HG03139 (cell line): ENCODE measurements around the gene EPB41.
"Not testable (repeated sequence)": the region's sequence is repeated elsewhere in the genome, so short reads cannot be mapped to it uniquely, and the experiment has no call there.

Experiments used
- ATAC-seq: cut with Tn5 transposase; IDR thresholded peaks from one replicate; pipeline ENCODE4 v1.9.1; 2021; ENCODE audit not compliant: unreplicated experiment

The EPB41 gene

DNA sequence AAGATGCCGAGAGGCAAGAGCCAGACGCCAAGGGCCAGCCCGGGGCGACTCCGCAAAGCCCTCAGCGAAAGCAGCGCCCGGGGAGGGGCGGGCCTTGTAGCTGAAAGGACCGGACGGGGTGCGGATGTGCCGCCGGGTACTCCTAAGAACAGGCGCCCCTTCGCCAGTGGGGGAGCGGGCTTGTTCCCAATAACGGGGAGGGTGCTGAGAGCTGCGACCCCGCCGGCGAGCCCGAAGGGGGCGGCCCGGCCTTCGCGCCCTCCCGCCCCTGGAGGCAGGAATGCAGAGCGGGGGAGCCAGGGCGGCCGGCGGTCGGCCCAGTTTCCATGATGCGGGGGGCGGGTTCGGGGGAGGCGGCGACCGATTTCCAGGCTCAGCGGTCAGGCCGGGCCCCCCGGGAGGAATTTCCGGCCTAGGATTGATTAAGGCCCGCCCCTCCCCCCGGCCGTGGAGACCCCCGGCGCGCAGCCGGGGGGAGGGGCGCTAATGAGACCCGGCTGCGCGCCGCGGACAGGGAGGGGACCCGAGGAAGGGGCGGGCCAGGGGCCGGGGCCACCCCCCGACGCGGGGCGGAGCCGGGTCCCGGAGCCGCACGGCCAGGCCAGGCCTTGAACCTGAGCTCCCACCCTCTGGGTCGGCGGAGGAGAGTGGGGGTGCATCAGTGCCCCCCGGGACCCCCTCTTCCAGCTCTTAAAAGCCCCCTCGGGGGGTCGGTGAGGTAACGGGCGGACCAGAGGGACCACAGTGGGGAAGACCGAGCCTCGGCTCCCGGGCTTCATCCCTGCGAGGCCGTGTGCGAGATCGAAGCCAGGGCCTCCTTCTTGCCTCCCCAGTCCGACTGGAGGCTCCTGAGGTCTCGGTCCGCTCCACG lies 210.2 kb downstream of the EPB41 start:
- ATAC-seq, result no peak

DNA sequence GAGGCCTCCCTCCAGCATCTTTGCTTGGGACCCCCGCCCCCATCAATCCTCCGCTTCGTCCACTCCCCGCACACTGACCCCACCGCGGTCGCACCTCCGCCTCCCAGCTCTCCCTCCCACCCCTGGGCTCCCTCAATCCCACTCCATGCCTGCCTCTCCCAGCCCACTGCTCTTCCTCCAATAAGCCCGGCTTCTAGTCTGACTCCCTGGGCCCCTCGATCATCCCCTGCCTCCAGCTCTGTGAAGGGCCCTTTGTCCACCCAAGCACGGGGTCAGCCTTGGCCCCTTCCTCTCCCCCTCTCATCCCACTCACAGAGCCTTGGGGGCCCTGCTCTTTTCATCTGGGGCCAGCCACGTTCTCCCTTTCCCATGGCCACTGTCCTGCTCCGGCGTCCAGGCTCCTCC lies 210.9 kb downstream of the EPB41 start:
- no peak for ATAC-seq

DNA sequence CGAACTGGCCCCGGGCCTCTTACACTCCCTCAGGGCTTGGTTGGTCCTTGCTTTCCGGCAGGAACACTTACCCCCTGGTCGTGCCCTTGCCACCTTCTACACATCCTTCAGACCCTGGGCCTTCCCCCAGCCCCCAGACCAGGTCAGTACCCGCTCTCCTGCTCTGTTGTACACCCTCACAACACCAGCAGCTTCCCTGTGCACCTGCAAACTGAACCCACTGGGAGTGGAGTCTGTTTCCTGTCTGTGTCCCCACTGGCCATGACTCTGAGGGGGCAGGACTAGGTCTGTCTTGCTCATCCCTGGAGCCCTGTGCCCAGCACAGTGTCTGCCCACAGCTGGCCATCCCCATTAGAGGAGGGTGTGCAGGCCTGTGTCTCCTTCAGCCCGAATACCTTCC lies 211.4 kb downstream of the EPB41 start:
- no peak for ATAC-seq

DNA sequence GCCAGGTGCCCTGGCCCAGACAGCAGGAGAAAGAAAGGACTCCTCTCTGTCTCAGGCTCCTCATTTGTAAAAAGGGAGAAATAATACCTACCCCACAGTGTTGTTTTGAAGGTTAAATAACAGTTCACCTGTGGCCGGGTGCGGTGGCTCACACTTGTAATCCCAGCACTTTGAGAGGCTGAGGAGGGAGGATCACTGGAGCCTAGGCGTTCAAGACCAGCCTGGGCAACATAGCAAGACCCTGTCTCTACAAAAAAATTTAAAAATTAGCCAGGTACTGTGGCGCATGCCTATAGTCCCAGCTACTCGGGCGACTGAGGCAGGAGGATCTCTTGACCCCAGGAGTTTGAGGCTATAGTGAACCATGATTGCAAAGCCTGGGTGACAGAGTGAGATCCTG lies 211.8 kb downstream of the EPB41 start:
- ATAC-seq, result no peak

DNA sequence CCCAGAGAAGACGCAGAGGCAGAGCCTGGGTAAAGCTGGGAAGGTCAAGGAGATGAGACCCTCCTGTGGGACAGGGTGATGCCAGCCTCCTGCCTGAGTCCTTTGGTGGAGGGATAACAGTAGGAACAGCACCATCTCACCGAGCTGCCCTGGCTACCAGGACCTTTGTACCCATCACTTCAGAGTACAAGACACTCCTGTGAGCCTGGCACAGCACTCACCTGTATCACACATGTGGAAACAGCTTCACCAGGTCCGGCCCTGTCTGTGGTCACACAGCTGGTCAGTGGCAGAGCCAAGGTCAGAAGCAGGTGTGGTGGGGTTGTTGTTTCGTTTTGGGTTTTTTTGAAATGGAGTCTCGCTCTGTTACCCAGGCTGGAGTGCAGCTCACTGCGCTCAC lies 214.4 kb downstream of the EPB41 start:
- ATAC-seq, result no peak

DNA sequence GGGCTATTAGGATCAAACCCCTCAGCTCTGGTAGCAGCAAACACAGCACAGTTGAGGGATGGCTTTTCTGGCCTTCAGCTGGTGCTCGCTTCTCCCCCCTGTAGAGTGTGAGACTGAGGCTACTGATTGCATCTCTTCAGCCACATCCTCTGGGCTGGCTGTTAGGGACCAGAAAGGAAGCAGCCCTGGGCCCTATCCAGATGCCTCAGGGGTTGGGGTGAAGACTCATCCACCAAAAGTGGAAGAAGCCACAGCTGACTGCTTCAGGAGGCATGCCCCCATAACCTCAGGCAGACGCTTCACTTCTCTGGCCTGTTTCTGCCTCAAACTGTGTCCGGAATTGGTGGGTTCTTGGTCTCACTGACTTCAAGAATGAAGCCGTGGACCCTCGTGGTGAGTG lies 215.5 kb downstream of the EPB41 start:
- ATAC-seq, result no peak

DNA sequence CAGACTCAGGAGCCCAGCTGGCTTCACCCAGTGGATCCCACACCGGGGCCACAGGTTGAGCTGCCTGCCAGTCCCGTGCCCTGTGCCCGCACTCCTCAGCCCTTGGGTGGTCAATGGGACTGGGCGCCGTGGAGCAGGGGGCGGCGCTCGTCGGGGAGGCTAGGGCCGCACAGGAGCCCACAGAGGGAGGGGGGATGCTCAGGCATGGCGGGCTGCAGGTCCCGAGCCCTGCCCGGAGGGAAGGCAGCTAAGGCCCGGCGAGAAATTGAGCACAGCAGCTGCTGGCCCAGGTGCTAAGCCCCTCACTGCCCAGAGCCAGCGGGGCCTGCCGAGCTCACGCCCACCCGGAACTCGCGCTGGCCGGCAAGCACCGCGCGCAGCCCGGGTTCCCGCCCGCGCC lies 216.7 kb downstream of the EPB41 start:
- not testable (repeated sequence) for ATAC-seq

DNA sequence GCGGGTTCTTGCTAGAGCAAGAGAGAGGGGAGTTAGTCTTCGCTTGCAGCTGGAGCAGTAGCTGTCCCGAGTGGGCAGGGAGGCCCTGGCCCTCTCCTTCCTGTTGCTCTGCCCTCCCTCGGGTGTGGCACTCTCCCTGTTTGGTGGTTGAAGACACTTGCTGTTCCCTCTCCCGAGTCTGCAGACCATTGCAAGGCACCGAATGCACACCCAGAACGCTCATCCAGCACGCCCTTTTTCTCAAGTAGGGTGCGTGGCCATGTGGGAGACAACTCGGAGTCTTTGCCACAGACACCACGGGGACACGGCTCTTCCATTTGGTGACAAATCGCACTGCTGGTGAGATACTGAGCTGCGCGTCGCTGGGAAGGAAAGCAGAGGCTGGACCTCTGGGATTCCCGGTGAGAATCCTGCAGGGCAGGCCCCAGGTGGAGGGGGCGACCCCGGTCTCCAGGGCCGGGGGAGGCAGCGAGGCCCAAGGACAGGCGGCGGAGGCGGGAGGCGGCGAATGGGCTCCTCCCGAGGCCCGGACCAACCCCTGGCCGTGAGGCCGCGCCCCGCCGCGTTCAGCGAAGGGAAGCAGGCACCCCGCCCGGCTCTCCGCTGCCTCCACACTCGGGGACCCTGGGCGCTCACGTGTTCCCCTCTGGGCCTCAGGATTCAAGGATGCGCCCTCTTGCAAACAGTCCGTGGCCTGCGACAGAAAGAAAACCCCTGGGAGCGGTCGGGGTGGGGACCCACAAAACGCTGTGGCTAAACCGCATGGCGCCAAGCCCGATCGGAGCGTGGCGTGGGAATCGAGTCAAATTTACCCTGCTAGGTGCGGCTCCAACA lies 219.7 kb downstream of the EPB41 start:
- no peak for ATAC-seq

DNA sequence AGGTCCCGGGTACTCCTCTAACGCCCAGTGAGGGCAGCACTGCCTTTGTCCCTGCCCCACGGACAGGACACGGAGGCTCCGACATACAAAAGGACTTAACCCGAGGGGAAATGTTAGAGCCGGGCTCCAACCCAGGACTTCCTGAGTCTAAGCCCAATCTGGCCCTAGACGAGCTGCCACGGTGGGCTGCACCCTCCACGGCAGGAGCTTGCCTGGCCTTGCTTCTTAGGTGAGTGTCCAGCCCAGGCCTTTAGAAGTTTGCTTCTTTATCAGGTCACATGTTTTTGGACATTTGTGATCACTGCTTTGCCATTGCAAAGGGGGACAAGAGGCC lies 220.3 kb downstream of the EPB41 start:
- ATAC-seq, result no peak

DNA sequence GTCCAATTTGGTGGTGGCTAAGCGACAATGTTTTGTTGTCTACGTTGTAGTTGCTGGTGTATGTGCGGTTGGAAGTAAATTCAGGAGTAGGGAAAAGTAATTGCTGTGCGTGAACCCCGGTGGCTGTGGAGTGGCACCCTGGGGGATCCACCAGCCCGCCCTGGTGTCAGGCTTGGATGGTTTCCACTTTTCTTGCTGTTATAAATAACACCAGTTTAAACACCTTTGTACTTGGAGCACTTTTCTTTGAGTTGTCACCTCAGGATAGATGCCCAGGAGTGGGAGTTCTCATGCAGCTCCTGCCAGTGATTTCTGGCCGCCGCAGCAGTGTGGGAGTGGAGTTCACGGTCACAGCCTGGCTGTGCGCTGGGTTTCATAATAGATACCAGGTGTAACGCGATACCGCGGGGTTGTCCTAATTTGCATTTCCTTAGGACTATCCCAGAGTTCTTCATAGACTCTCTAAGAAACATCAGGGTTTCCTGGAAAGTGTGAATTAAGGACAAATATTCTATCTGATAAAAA lies 222.1 kb downstream of the EPB41 start:
- no peak for ATAC-seq

DNA sequence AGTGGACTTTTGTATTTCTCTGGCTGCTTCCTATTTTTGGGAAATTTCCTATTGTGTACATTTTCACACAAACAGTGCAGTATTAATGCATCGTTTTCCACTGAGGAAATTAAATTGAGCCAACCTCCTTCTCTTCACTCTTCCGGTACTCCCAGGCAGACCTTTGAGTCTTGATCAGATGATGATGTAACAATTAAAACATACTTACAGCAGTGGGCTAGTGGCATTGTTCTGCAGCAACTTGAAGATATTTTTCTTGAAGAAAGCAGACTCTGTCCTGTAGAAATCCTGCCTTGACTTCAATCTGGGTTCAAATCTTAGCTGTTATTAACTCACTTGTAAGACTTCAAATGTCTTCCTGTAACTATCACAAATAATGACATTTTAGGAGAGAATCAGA lies 228.3 kb downstream of the EPB41 start:
- no peak for ATAC-seq

DNA sequence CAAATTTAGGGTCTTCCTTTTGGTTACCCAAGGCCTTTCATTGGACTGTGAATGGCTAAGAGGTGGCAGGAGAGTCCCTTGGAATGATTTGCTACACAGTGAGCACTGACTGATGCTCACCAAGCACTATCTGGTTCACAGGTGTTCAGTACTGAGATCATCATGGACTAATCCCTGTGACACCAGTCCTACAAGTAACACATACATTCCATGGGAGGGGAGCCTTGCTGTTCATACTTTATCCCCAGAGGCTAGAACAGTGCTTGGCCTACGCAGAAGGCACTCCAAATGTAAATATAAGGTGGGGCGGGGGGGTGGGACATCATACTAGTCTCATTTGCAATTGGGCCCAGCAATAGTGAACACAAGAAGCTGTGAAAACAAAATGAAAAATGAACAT lies 229.8 kb downstream of the EPB41 start:
- ATAC-seq, result no peak

DNA sequence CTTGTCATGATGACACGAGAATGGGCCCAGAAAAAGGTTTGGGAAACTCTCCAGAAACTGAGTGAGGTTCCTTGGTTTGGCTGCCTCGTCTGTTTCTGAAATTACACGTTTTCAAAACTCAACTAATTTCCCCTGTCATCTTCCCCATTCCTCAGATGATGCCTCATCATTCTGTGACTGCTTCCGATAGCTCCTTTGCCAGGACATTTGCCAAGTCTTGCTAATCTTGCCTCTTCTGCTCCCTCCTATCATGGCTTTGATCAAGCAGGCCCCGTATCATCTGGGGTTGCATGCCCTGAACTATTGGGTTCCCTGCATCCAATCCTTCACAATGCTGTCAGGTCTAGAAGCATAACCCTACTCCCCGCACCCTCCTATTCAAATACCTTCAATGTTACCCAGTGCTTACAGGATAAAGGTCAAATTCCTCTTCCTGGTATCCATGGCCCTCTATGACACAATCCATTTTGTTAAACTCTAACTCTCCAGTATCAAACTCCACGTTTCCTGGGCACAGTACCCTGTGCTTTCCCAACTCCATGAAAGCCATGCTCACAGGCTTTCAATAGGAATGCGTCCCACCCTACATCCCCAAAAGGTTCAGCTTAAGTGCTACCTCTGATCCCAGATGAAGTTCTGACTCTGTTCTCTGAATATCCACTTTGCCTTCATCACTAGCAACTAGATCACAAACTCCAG lies 231.5 kb downstream of the EPB41 start:
- ATAC-seq, result no peak

DNA sequence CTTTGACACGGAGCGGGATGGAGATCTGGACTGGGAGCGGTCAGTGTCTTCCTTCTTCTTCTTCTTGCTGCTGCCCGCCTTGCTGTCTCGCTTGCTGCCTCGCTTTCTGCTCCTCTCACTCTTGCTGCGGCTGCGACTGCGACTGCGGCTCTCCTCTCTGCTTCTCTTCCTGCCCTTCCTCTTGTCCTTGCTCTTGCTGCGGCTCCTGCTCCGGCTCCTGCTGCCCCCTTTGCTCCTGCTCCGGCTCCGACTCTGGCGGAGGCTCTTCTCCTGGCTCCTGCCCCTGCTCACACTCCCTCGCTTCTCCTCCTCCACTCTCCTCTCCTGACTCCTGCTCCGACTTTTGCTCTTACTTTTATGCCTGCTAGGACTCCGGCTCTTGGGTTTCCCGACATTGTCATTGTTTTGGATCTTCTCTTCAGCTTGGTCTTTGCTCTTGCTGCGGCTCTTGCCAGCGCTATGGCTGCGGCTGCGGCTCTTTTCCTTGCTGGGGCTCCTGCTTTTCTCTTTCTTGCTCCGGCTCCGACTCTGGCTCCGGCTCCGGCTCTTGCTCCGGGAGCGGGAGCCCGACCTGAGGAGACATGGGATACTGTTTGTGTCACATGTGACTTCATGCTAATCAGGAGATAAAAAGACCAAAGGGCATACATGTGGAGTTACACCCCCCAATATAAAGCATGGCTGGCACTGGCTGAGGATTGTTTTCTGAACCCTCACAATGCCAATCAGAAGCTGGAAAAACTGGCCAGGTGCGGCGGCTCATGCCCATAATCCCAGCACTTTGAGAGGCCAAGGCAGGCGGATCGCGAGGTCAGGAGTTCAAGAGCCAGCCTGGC lies 234.5 kb downstream of the EPB41 start:
- no peak for ATAC-seq

DNA sequence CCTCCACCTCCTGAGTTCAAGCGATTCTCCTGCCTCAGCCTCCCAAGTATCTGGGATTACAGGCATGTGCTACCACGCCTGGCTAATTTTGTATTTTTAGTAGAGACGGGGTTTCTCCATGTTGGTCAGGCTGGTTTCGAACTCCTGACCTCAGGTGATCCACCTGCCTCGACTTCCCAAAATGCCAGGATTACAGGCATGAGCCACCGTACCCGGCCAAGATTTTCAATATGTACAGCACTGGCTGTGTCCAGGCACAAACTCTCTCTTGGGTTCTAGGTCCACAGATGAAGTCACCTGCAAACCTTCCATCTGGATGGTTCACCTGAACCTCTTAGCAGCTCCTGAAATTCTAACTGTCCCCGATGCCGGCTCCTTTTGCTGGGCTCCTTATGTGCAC lies 236.0 kb downstream of the EPB41 start:
- ATAC-seq, result not testable (repeated sequence)

DNA sequence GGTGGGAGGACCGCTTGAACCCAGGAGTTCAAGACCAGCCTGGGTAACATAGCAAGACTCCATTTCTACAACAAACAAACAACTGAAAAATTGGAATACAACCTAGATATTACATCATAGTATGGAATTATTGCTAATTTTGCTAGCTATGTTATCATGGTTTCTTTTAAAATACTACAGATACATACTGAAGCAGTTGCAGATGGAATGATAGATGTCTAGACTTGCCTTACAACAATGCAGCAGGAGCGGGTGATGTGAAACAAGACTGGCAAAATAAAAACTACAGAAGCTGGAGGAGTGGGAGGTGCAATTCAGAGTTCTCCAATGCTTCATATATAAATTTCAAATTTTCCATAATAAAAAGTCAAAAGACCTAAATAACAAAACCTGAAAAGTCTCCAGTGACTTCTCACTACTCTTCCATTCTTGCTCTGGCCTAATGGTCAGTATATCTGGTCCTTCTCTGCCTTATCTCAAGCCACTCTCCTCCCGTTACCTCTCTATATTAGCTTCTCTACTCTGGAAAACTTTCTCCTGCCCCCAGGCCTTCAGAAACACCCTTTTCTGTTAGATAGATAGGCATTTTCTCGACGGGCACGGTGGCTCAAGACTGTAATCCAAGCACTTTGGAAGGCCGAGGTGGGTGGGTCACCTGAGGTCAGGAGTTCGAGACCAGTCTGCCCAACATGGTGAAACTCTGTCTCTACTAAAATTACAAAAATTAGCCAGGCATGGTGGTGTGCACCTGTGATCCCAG lies 237.9 kb downstream of the EPB41 start:
- no peak for ATAC-seq

DNA sequence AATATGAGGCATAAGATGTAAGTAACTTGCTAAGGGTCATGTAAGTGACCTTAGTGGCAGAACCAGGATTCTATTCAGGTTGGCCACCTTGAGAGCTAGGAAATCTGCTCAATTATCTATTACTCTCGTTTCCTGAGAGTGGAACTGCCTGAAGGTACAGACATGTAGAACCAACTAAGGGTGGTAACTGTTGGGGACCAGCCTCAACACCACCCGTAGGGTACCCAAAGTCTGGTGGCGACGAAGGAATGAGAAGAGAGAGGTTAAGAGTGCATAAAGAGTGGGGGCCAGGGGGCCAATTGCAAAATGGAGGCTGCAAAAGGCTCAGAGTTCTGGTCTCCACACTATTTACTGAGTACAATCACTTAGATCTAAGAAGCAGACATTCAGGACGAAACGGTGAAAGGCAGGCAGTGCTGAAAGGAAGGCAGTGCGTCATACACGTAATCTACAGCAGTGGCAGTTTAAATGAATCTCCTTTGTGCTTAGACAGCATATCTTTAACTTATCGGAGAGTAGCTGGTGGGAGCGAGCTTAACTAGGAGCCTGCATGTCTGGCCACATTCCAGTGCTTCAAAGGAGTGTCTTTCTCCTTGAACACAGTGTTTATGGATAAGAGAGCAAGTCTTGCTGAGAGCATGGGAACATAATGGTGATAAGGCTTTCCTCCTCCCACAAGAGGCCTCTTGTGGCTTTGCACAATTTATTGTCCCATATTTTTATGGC lies 242.3 kb downstream of the EPB41 start:
- ATAC-seq, result no peak

DNA sequence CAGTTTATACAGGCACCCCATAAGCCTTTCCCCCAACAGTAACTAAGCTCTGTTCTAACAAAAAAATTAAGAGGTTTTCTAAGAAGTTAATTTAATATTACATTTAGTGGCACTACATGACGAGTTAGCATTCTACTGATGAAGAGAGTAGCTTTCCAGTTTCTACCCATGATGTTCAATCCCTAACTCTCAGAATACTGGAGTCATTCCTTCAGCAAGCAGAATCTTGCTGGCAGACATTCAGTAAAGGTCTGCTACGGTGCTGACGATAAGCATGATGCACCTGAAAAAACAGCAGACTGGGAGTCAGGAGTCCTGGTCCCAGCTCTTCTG lies 242.9 kb downstream of the EPB41 start:
- ATAC-seq, result no peak

DNA sequence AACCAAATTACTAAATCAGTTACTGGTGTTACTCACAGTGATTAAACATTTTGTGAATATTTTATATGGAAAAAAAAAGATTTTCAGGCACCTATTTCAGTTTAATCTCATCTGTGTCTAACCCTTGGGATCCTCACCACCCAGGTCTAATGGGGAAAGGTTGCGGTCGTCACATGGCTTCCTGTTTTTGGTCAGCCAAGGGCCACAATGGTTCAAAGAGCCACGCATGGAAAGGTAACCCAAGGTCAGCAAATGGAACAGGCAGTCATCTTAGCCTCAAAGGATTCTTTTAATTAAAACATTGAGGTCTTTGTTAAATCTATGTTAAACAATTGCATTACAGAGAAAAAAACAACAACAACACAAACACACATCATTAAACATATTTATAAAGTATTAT lies 245.4 kb downstream of the EPB41 start:
- no peak for ATAC-seq
